Cardiac muscle cell (in vitro differentiated cells and primary cell): ENCODE data around the gene C1orf87. TPM values are rescaled to one million over a fixed set of nuclear protein-coding genes. Genes with fewer than 3 reads are reported as not detected.

Source experiments
- DNase-seq, 2 donors: peaks; one replicate each; pipeline versions ENCODE4 v3.0.0 to v3.0.0-alpha.2; 2010 to 2017; ENCODE audit warnings: low read depth in 1 of 2, low spot score in 1 of 2
- H3K27ac ChIP-seq: fragments of 200-600 bp; sonication (generic); 2 replicates; pipeline ENCODE4 v1.5.1; 2016
- H3K27me3 ChIP-seq: fragments of 200-600 bp; sonication (generic); 2 replicates; pipeline ENCODE4 v1.6.0; 2016; ENCODE audit warnings: control low read depth
- H3K36me3 ChIP-seq: fragments of 200-600 bp; sonication (generic); 2 replicates; pipeline ENCODE4 v1.5.1; 2016; ENCODE audit warnings: control low read depth
- H3K4me1 ChIP-seq: fragments of 200-600 bp; sonication (generic); 2 replicates; pipeline ENCODE4 v1.8.1; 2017; ENCODE audit warnings: low read depth, mild to moderate bottlenecking, mixed run types
- H3K4me3 ChIP-seq: fragments of 200-600 bp; sonication (generic); 2 replicates; pipeline ENCODE4 v1.5.1; 2016; ENCODE audit warnings: mild to moderate bottlenecking
- H3K9me3 ChIP-seq: fragments of 200-600 bp; sonication (generic); 2 replicates; pipeline ENCODE4 v1.5.1; 2017; ENCODE audit warnings: low read depth, mild to moderate bottlenecking, control low read depth
- CTCF ChIP-seq: IDR thresholded peaks from 2 replicates; pipeline ENCODE4 v1.5.1; 2012; ENCODE audit warnings: low read depth, mild to moderate bottlenecking, low read length
- polyA plus RNA-seq: library from polyadenylated mRNA; unstranded; fragments of >200 nt; fragmentation: Nextera tagmentation; extraction: Ambion mirVana; gene quantifications from 2 replicates; pipeline ENCODE4 v1.2.1, GENCODE V29; 2016
- total RNA-seq: library from RNA; depleted of rRNA; stranded (reverse); fragments of >200 nt; gene quantifications from 2 replicates; pipeline ENCODE4 v1.2.3, GENCODE V29; 2016

Gene C1orf87
- total and polyA plus RNA-seq, 2 experiments from 2014 or later, result not detected

DNA sequence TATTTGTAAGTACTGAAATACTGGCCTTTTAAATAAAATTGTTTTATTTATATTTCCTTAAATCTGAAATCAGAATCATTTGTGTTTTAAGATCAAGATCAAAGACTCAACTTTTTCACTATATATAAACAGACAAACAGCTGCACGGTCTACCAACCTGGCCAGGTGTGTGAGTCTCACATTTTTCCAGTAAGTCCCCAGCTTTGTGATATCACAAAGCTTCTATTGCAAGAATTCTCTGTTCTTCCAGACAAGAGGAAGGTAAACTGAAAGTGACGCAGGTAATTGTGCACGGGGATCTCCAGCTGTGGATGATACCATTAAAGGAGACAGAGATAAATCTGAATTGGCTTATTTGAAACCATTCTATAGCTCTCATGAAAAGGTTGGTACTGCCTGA is 105.8 kb downstream of the C1orf87 start:
- Histone ChIP-seq H3K27ac (no peak overlapping the region), H3K36me3 (no peaks in the 10 kb centered on the region), H3K4me3 (no peak overlapping the region), H3K9me3 (no peaks in the 10 kb centered on the region), H3K4me1 (peaks cover 19% of the 10 kb centered on the region), H3K27me3 (no peaks in the 10 kb centered on the region)
- DNase-seq, result no peak
- TF ChIP-seq CTCF, result no peak

GRCh38 chr1:59967141-59967697 is 106.4 kb downstream of the C1orf87 start:
- H3K4me1 ChIP-seq, result peaks cover 19% of the 10 kb centered on the region

DNA sequence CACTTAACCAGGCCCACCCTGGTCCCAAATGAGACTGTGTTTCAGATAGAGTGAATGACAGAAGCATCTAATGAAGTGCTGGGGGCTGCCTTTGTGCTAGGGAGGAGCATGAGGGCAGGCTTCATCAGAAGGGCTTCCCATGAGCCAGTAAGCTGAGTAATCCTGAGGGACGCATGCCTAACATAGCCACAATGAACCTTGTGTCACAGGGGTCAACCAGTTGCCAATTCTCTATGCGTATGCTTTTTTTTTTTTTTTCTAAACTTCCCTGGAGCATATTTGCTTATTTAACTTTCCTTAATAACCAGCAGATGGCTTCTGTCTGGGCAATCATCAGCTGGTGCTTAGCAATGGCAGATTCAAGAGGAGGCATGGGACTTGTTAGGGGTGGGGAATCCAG is 121.5 kb downstream of the C1orf87 start:
- Histone ChIP-seq H3K36me3 (no peaks in the 10 kb centered on the region), H3K4me3 (no peak overlapping the region), H3K27me3 (no peaks in the 10 kb centered on the region), H3K4me1 (peaks cover 6% of the 10 kb centered on the region), H3K27ac (no peak overlapping the region), H3K9me3 (no peaks in the 10 kb centered on the region)
- no peak for DNase-seq
- no peak for TF ChIP-seq CTCF

More at GRCh38 chr1:59967141-59967697, 106.4 kb downstream of the C1orf87 start:
- TF ChIP-seq CTCF, result no peak
- Histone ChIP-seq H3K9me3 (no peaks in the 10 kb centered on the region), H3K4me3 (no peak overlapping the region), H3K27ac (peak overlapping the region; percentile 77), H3K36me3 (no peaks in the 10 kb centered on the region), H3K27me3 (no peaks in the 10 kb centered on the region)
- DNase-seq, result peak; percentile 12 to 43

GRCh38 chr1:59949648-59950047 is 123.9 kb downstream of the C1orf87 start:
- TF ChIP-seq CTCF, result no peak
- peaks cover 9% of the 10 kb centered on the region for H3K4me1 ChIP-seq
- DNase-seq, result no peak

GRCh38 chr1:59948990-59949389 is 124.6 kb downstream of the C1orf87 start:
- no peak for TF ChIP-seq CTCF
- no peak overlapping the region for H3K27ac ChIP-seq

More at GRCh38 chr1:59949648-59950047, 123.9 kb downstream of the C1orf87 start:
- H3K9me3 ChIP-seq, result no peaks in the 10 kb centered on the region
- H3K27me3 ChIP-seq, result no peaks in the 10 kb centered on the region
- no peak overlapping the region for H3K27ac ChIP-seq
- no peak overlapping the region for H3K4me3 ChIP-seq
- H3K36me3 ChIP-seq, result no peaks in the 10 kb centered on the region

More at GRCh38 chr1:59948990-59949389, 124.6 kb downstream of the C1orf87 start:
- Histone ChIP-seq H3K4me3 (no peak overlapping the region), H3K36me3 (no peaks in the 10 kb centered on the region), H3K9me3 (no peaks in the 10 kb centered on the region), H3K27me3 (no peaks in the 10 kb centered on the region), H3K4me1 (peaks cover 12% of the 10 kb centered on the region)
- no peak for DNase-seq
